GM21723 (cell line): ENCODE results near the gene RASA4.
A peak's percentile ranks its signal among the peaks of the same experiment; 100 is the strongest.
"Not testable (repeated sequence)": the region's sequence is repeated elsewhere in the genome, so short reads cannot be mapped to it uniquely, and the experiment has no call there.

Experiments used
- ATAC-seq: cut with Tn5 transposase; IDR thresholded peaks from one replicate; pipeline ENCODE4 v1.9.1; 2021; ENCODE audit warnings: mild to moderate bottlenecking, moderate library complexity; ENCODE audit not compliant: unreplicated experiment

RASA4 gene

GRCh38 chr7:102616507-102617125 lies at the start of gene RASA4:
Gene RASA4, minus strand, starts transcription at chr7:102616756. Its CDS starts 67 bp downstream, at chr7:102616689.
- peak; percentile 58 for ATAC-seq

- not testable (repeated sequence) for ATAC-seq
These were observed 48.2 kb upstream of the RASA4 start for GRCh38 chr7:102664765-102665164.

GRCh38 chr7:102649924-102650323 lies 33.4 kb upstream of the RASA4 start, which contains the start of gene SPDYE2B:
Gene SPDYE2B, plus strand, starts transcription at chr7:102650319. Its CDS starts 2,030 bp downstream, at chr7:102652349.
- ATAC-seq: not testable (repeated sequence)

GRCh38 chr7:102647813-102648212 lies 31.3 kb upstream of the RASA4 start:
- not testable (repeated sequence) for ATAC-seq

GRCh38 chr7:102643404-102643803 lies 26.8 kb upstream of the RASA4 start:
- not testable (repeated sequence) for ATAC-seq

GRCh38 chr7:102642691-102643090 lies 26.1 kb upstream of the RASA4 start, which contains the start of gene UPK3BL1:
Gene UPK3BL1, minus strand, starts transcription at chr7:102642791. Its CDS starts 50 bp downstream, at chr7:102642741.
- not testable (repeated sequence) for ATAC-seq

- peak; percentile 11 for ATAC-seq
These were observed 22.3 kb upstream of the RASA4 start for GRCh38 chr7:102638848-102639247.

GRCh38 chr7:102636956-102637355 lies 20.4 kb upstream of the RASA4 start:
- ATAC-seq: not testable (repeated sequence)

- not testable (repeated sequence) for ATAC-seq
These were observed 18.8 kb upstream of the RASA4 start for GRCh38 chr7:102635354-102635753.

- ATAC-seq: not testable (repeated sequence)
These were observed 17.7 kb upstream of the RASA4 start for GRCh38 chr7:102634299-102634698.

GRCh38 chr7:102630622-102631021 lies 14.1 kb upstream of the RASA4 start:
- not testable (repeated sequence) for ATAC-seq

GRCh38 chr7:102627271-102627904 lies 10.8 kb upstream of the RASA4 start:
- ATAC-seq: not testable (repeated sequence)

GRCh38 chr7:102618122-102618521 lies 1.6 kb upstream of the RASA4 start:
- ATAC-seq: not testable (repeated sequence)

GRCh38 chr7:102615930-102616329 lies 626 bp downstream of the RASA4 start:
- ATAC-seq: peak; percentile 23

GRCh38 chr7:102614873-102615272 lies 1.7 kb downstream of the RASA4 start:
- ATAC-seq: not testable (repeated sequence)

GRCh38 chr7:102614346-102614697 lies 2.2 kb downstream of the RASA4 start:
- peak; percentile 19 for ATAC-seq

GRCh38 chr7:102613575-102614345 lies 2.8 kb downstream of the RASA4 start:
- ATAC-seq: peak; percentile 65

- not testable (repeated sequence) for ATAC-seq
These were observed 4.8 kb downstream of the RASA4 start for GRCh38 chr7:102611675-102612325.

- peak; percentile 32 for ATAC-seq
These were observed 5.4 kb downstream of the RASA4 start for GRCh38 chr7:102611013-102611674.

GRCh38 chr7:102610441-102610840 lies 6.1 kb downstream of the RASA4 start:
- not testable (repeated sequence) for ATAC-seq
